HEK293 (cell line): ENCODE results near the gene KDM6A.
A peak's percentile ranks its signal among the peaks of the same experiment; 100 is the strongest.

Experiments used
- CTCF ChIA-PET: fragments of 350-600 bp; formaldehyde crosslinking; extraction: SDS; loops from one replicate; lab custom pipeline; 2021; ENCODE audit warnings: antibody characterized with exemption; lab: Yijun Ruan, JAX
- POLR2A ChIA-PET: fragments of 300-600 bp; formaldehyde crosslinking; extraction: SDS; loops from one replicate; lab custom pipeline; 2020; ENCODE audit warnings: antibody characterized with exemption, inconsistent platforms; lab: Yijun Ruan, JAX
- H3K27ac ChIP-seq: fragments of 200-500 bp; sonication (Bioruptor generic); 2 replicates; pipeline ENCODE4 v1.5.1; 2014; ENCODE audit warnings: low read depth, low read length, control low read depth, inconsistent platforms; ENCODE audit errors: extremely low read depth
- H3K36me3 ChIP-seq, 2 experiments: fragments of 200-500 bp in 1 of 2; sonication (Bioruptor generic) in 1 of 2; 1 replicate in 1 of 2; 2 replicates in 1 of 2; pipeline ENCODE4 v1.5.1; 2014 to 2017; ENCODE audit warnings: inconsistent platforms in 2 of 2, low read length in 2 of 2; ENCODE audit not compliant: control insufficient read depth in 2 of 2, insufficient read depth in 1 of 2
- H3K4me1 ChIP-seq: fragments of 200-500 bp; sonication (Bioruptor generic); 2 replicates; pipeline ENCODE4 v1.5.1; 2014; ENCODE audit warnings: mild to moderate bottlenecking, low read length, inconsistent platforms; ENCODE audit not compliant: control insufficient read depth, insufficient read depth
- H3K4me3 ChIP-seq: 2 replicates; pipeline ENCODE4 v1.5.1; 2011; ENCODE audit warnings: low read depth, mild to moderate bottlenecking, control low read depth, low read length, moderate library complexity
- H3K9me3 ChIP-seq: fragments of 200-500 bp; sonication (Bioruptor generic); 2 replicates; pipeline ENCODE4 v1.5.1; 2014; ENCODE audit warnings: low read depth, low read length, inconsistent platforms; ENCODE audit not compliant: control insufficient read depth, insufficient read depth
- GLI2 ChIP-seq: fragments of 450-650 bp; formaldehyde crosslinking; IDR thresholded peaks from 2 replicates; pipeline ENCODE4; 2017; ENCODE audit warnings: missing biosample characterization, missing genetic modification characterization, low read depth, borderline replicate concordance
- GLIS1 ChIP-seq: fragments of 450-650 bp; formaldehyde crosslinking; IDR thresholded peaks from 2 replicates; pipeline ENCODE4 v1.5.1; 2016; ENCODE audit warnings: missing biosample characterization, missing genetic modification characterization
- HOXA7 ChIP-seq: sonication (generic); formaldehyde crosslinking; IDR thresholded peaks from 2 replicates; pipeline ENCODE4 v1.8.1; 2022; ENCODE audit warnings: missing genetic modification reagents, borderline replicate concordance
- HOXC10 ChIP-seq: sonication (generic); formaldehyde crosslinking; IDR thresholded peaks from 2 replicates; pipeline ENCODE4 v1.8.1; 2023; ENCODE audit warnings: mild to moderate bottlenecking, missing genetic modification reagents
- REST ChIP-seq: fragments of 450-650 bp; formaldehyde crosslinking; IDR thresholded peaks from 2 replicates; pipeline ENCODE4 v1.5.1; 2016; ENCODE audit warnings: missing biosample characterization, missing genetic modification characterization
- SCRT2 ChIP-seq: fragments of 450-650 bp; formaldehyde crosslinking; IDR thresholded peaks from 2 replicates; pipeline ENCODE4 v1.5.1; 2016; ENCODE audit warnings: missing biosample characterization, missing genetic modification characterization
- TCF7L2 ChIP-seq: IDR thresholded peaks from 2 replicates; pipeline ENCODE4 v1.6.1; 2011; ENCODE audit warnings: low read depth, mild to moderate bottlenecking, inconsistent platforms, low read length, moderate library complexity, borderline replicate concordance
- ZBTB7A ChIP-seq: fragments of 450-650 bp; formaldehyde crosslinking; IDR thresholded peaks from 2 replicates; pipeline ENCODE4 v1.5.1; 2016; ENCODE audit warnings: low read depth, missing biosample characterization, missing genetic modification characterization
- ZFHX2 ChIP-seq: fragments of 450-650 bp; formaldehyde crosslinking; conservative IDR thresholded peaks from 2 replicates; pipeline ENCODE4 v1.5.1; 2016; ENCODE audit warnings: missing biosample characterization, missing genetic modification characterization
- ZNF148 ChIP-seq: fragments of 450-650 bp; formaldehyde crosslinking; IDR thresholded peaks from 2 replicates; pipeline ENCODE4 v1.5.0; 2017; ENCODE audit warnings: missing biosample characterization, missing genetic modification characterization, borderline replicate concordance
- ZNF157 ChIP-seq: fragments of 450-650 bp; formaldehyde crosslinking; IDR thresholded peaks from 2 replicates; pipeline ENCODE4 v1.5.1; 2016; ENCODE audit warnings: missing biosample characterization, missing genetic modification characterization
- ZNF280C ChIP-seq: fragments of 450-650 bp; formaldehyde crosslinking; IDR thresholded peaks from 2 replicates; pipeline ENCODE4 v1.5.1; 2016; ENCODE audit warnings: missing biosample characterization, missing genetic modification characterization
- ZNF404 ChIP-seq: fragments of 450-650 bp; formaldehyde crosslinking; IDR thresholded peaks from 2 replicates; pipeline ENCODE4 v1.5.1; 2017; ENCODE audit warnings: missing biosample characterization, missing genetic modification characterization
- ZNF48 ChIP-seq: fragments of 450-650 bp; formaldehyde crosslinking; IDR thresholded peaks from 2 replicates; pipeline ENCODE4 v1.5.1; 2016; ENCODE audit warnings: missing biosample characterization, missing genetic modification characterization
- ZNF561 ChIP-seq: fragments of 450-650 bp; IDR thresholded peaks from 2 replicates; pipeline ENCODE4 v1.5.1; 2018; ENCODE audit warnings: missing biosample characterization, missing genetic modification characterization, borderline replicate concordance
- ZNF645 ChIP-seq: fragments of 450-650 bp; formaldehyde crosslinking; IDR thresholded peaks from 2 replicates; pipeline ENCODE4; 2016; ENCODE audit warnings: missing biosample characterization, missing genetic modification characterization
- ZNF658 ChIP-seq: fragments of 450-650 bp; formaldehyde crosslinking; IDR thresholded peaks from 2 replicates; pipeline ENCODE4; 2016; ENCODE audit warnings: missing biosample characterization, missing genetic modification characterization

Gene KDM6A

GRCh38 chrX:44967221-44967620 is 94.2 kb downstream of the KDM6A start:
- CTCF ChIA-PET: no interaction called here
- peaks cover 8% of the 10 kb centered on the region for H3K4me1 ChIP-seq
- no peak overlapping the region for H3K4me3 ChIP-seq
- H3K36me3 ChIP-seq: peaks cover 10% of the 10 kb centered on the region in 2 experiments; a peak in 2 of 3 replicates
- TF ChIP-seq HOXC10 (CRISPR knock-in tag): no peak
- TF ChIP-seq, all 188 proteins: peak for 0
- POLR2A ChIA-PET: no interaction called here
- Histone ChIP-seq H3K27ac (no peak overlapping the region), H3K9me3 (no peaks in the 10 kb centered on the region)

GRCh38 chrX:44970709-44971108 is 97.7 kb downstream of the KDM6A start:
- no peak overlapping the region for H3K4me3 ChIP-seq
- H3K4me1 ChIP-seq: peaks cover 30% of the 10 kb centered on the region
- no peak overlapping the region; the same call in 1 of the 2 replicates for H3K27ac ChIP-seq
- CTCF ChIA-PET: interaction anchor here (0.6 kb wide), 1 partner anchor 221 kb away, joined by 3 read pairs; no protein-coding TSS in a partner anchor
- H3K36me3 ChIP-seq: 0 out of 3 replicates have a peak, but pooled peaks cover 0 to 9% of the 10 kb centered on the region in 2 experiments
- POLR2A ChIA-PET: no interaction called here
- TF ChIP-seq ZBTB7A: no peak
- H3K9me3 ChIP-seq: no peaks in the 10 kb centered on the region; the same call in 1 of the 2 replicates

- CTCF ChIA-PET: interaction anchor here (0.6 to 0.7 kb wide), 2 partner anchors 18 to 374 kb away, joined by 3 to 5 read pairs; no protein-coding TSS in a partner anchor
- Histone ChIP-seq H3K27ac (peak overlapping the region; percentile 72), H3K4me1 (peaks cover 30% of the 10 kb centered on the region), H3K36me3 (peaks cover 0 to 12% of the 10 kb centered on the region in 2 experiments; a peak in 1 of 3 replicates), H3K9me3 (no peaks in the 10 kb centered on the region; the same call in 1 of the 2 replicates), H3K4me3 (no peak overlapping the region)
- POLR2A ChIA-PET: interaction anchor here (0.6 kb wide), 1 partner anchor 55 kb away, joined by 3 read pairs; no protein-coding TSS in a partner anchor
- TF ChIP-seq ZNF148 (tag by site-specific recombination): no peak
- TF ChIP-seq GLIS1 (tag by site-specific recombination): peak; percentile 32; the same call in 1 of the 2 replicates
- no peak for TF ChIP-seq ZNF48 (tag by site-specific recombination)
- TF ChIP-seq SCRT2: no peak
- TF ChIP-seq ZFHX2: 0 out of 2 replicates have a peak, but pooled peaks have one; percentile 25
- TF ChIP-seq ZNF404: no peak
- no peak for TF ChIP-seq REST (tag by site-specific recombination)
- TF ChIP-seq TCF7L2: peak; percentile 81; the same call in 1 of the 2 replicates
- TF ChIP-seq ZNF280C: no peak
- no peak for TF ChIP-seq GLI2 (tag by site-specific recombination)
- TF ChIP-seq ZNF157 (tag by site-specific recombination): no peak
- TF ChIP-seq ZNF658 (tag by site-specific recombination): no peak
- TF ChIP-seq ZNF561: no peak
- TF ChIP-seq HOXA7 (CRISPR knock-in tag): no peak
- no peak for TF ChIP-seq ZNF645 (tag by site-specific recombination)
Observed at GRCh38 chrX:44971674-44972073, 98.7 kb downstream of the KDM6A start.
